ENCODE data around the gene DLG2.

DLG2 gene

GRCh38 chr11:85602526-85603213, 24.5 kb downstream of the DLG2 start:
- no peak overlapping the region for H3K27ac ChIP-seq (ENCODE audit: low read length)
- no peaks in the 10 kb centered on the region for H3K79me2 ChIP-seq (ENCODE audit: low read length)
- no peak overlapping the region for H3K9ac ChIP-seq (ENCODE audit: low read length)
- H3K27me3 ChIP-seq (ENCODE audit: low read depth, low read length): no peaks in the 10 kb centered on the region
- no peaks in the 10 kb centered on the region for H3K9me3 ChIP-seq (ENCODE audit: insufficient read depth, low read length)
- no peak overlapping the region for H2AFZ ChIP-seq (ENCODE audit: low read depth, low read length)
- H3K36me3 ChIP-seq (replicated peaks; ENCODE audit: low read depth, low read length): no peaks in the 10 kb centered on the region
- TF ChIP-seq CTCF (IDR thresholded peaks at IDR 0.05; ENCODE audit: low read depth, low read length) (no peak), EZH2phosphoT487 (IDR thresholded peaks at IDR 0.05; ENCODE audit: low read depth) (no peak)
- H3K4me3 ChIP-seq (ENCODE audit: low read length): no peak overlapping the region
- no peaks in the 10 kb centered on the region for H3K4me1 ChIP-seq (ENCODE audit: low read length)
- H4K20me1 ChIP-seq (ENCODE audit: insufficient read depth, low read length): no peaks in the 10 kb centered on the region
- H3K4me2 ChIP-seq (ENCODE audit: low read length): no peak overlapping the region

GRCh38 chr11:85599083-85599482, 28.1 kb downstream of the DLG2 start:
- H3K4me1 ChIP-seq (ENCODE audit: low read length): no peaks in the 10 kb centered on the region
- no peaks in the 10 kb centered on the region for H3K9me3 ChIP-seq (ENCODE audit: insufficient read depth, low read length)
- no peaks in the 10 kb centered on the region for H3K27me3 ChIP-seq (ENCODE audit: low read depth, low read length)
- no peak overlapping the region for H3K27ac ChIP-seq (ENCODE audit: low read length)
- H3K4me2 ChIP-seq (ENCODE audit: low read length): no peak overlapping the region
- no peak for TF ChIP-seq EZH2phosphoT487 (IDR thresholded peaks at IDR 0.05; ENCODE audit: low read depth)
- TF ChIP-seq CTCF (IDR thresholded peaks at IDR 0.05; ENCODE audit: low read depth, low read length): no peak
- H3K4me3 ChIP-seq (ENCODE audit: low read length): no peak overlapping the region
- no peak overlapping the region for H2AFZ ChIP-seq (ENCODE audit: low read depth, low read length)
- no peaks in the 10 kb centered on the region for H3K79me2 ChIP-seq (ENCODE audit: low read length)
- no peak overlapping the region for H3K9ac ChIP-seq (ENCODE audit: low read length)
- no peaks in the 10 kb centered on the region for H4K20me1 ChIP-seq (ENCODE audit: insufficient read depth, low read length)
- H3K36me3 ChIP-seq (replicated peaks; ENCODE audit: low read depth, low read length): no peaks in the 10 kb centered on the region

GRCh38 chr11:85596886-85597285, 30.3 kb downstream of the DLG2 start:
- Histone ChIP-seq H3K9me3 (ENCODE audit: insufficient read depth, low read length) (no peaks in the 10 kb centered on the region), H2AFZ (ENCODE audit: low read depth, low read length) (no peak overlapping the region), H4K20me1 (ENCODE audit: insufficient read depth, low read length) (no peaks in the 10 kb centered on the region), H3K79me2 (ENCODE audit: low read length) (no peaks in the 10 kb centered on the region), H3K36me3 (replicated peaks; ENCODE audit: low read depth, low read length) (no peaks in the 10 kb centered on the region), H3K9ac (ENCODE audit: low read length) (no peak overlapping the region), H3K4me3 (ENCODE audit: low read length) (no peak overlapping the region), H3K4me2 (ENCODE audit: low read length) (no peak overlapping the region), H3K4me1 (ENCODE audit: low read length) (peaks cover 4% of the 10 kb centered on the region; the same call in 1 of the 2 replicates), H3K27ac (ENCODE audit: low read length) (no peak overlapping the region), H3K27me3 (ENCODE audit: low read depth, low read length) (no peaks in the 10 kb centered on the region)
- no peak for TF ChIP-seq CTCF (IDR thresholded peaks at IDR 0.05; ENCODE audit: low read depth, low read length)
- TF ChIP-seq EZH2phosphoT487 (IDR thresholded peaks at IDR 0.05; ENCODE audit: low read depth): no peak

GRCh38 chr11:85595285-85595884, 31.8 kb downstream of the DLG2 start:
- no peaks in the 10 kb centered on the region for H3K27me3 ChIP-seq (ENCODE audit: low read depth, low read length)
- no peak overlapping the region for H3K27ac ChIP-seq (ENCODE audit: low read length)
- H3K4me2 ChIP-seq (ENCODE audit: low read length): no peak overlapping the region
- H3K4me3 ChIP-seq (ENCODE audit: low read length): no peak overlapping the region
- TF ChIP-seq CTCF (IDR thresholded peaks at IDR 0.05; ENCODE audit: low read depth, low read length) (peak; percentile 84), EZH2phosphoT487 (IDR thresholded peaks at IDR 0.05; ENCODE audit: low read depth) (no peak)
- H4K20me1 ChIP-seq (ENCODE audit: insufficient read depth, low read length): no peaks in the 10 kb centered on the region
- H3K79me2 ChIP-seq (ENCODE audit: low read length): no peaks in the 10 kb centered on the region
- H3K4me1 ChIP-seq (ENCODE audit: low read length): peaks cover 4% of the 10 kb centered on the region; the same call in 1 of the 2 replicates
- H3K9ac ChIP-seq (ENCODE audit: low read length): no peak overlapping the region
- H3K36me3 ChIP-seq (replicated peaks; ENCODE audit: low read depth, low read length): no peaks in the 10 kb centered on the region
- no peaks in the 10 kb centered on the region for H3K9me3 ChIP-seq (ENCODE audit: insufficient read depth, low read length)
- no peak overlapping the region for H2AFZ ChIP-seq (ENCODE audit: low read depth, low read length)
